Measurements from ENCODE around the gene PRRT2.
"Not testable (repeated sequence)": the region's sequence is repeated elsewhere in the genome, so short reads cannot be mapped to it uniquely, and the experiment has no call there.

The PRRT2 gene

GRCh38 chr16:29790949-29791844 lies 20.8 kb upstream of the PRRT2 start:
- ATAC-seq = peak; percentile 6 to 16

- no peak for ATAC-seq
These were observed 19.9 kb upstream of the PRRT2 start for GRCh38 chr16:29791845-29792807.

- not testable (repeated sequence) for ATAC-seq
These were observed 18.8 kb upstream of the PRRT2 start for GRCh38 chr16:29793153-29793552.

- no peak for ATAC-seq
These were observed 17.7 kb upstream of the PRRT2 start for GRCh38 chr16:29794231-29794710.

GRCh38 chr16:29802416-29802935 lies 9.5 kb upstream of the PRRT2 start:
- ATAC-seq = no peak

GRCh38 chr16:29804020-29804419 lies 8.0 kb upstream of the PRRT2 start:
- ATAC-seq = no peak

- no peak for ATAC-seq
These were observed 7.3 kb upstream of the PRRT2 start for GRCh38 chr16:29804455-29805231.

- peak; percentile 67 to 68 for ATAC-seq
These were observed 6.5 kb upstream of the PRRT2 start for GRCh38 chr16:29805232-29806098.

- no peak for ATAC-seq
These were observed 5.9 kb upstream of the PRRT2 start, which contains the start of gene MAZ for GRCh38 chr16:29806099-29806579. TSS of gene MAZ (plus strand) at chr16:29806529. CDS start at chr16:29806702, 173 bp downstream.

- no peak for ATAC-seq
These were observed 5.2 kb upstream of the PRRT2 start for GRCh38 chr16:29806641-29807425.

- ATAC-seq = peak; percentile 32 to 36
These were observed 4.4 kb upstream of the PRRT2 start for GRCh38 chr16:29807426-29808218.

- ATAC-seq = peak; percentile 5 to 6
These were observed 3.6 kb upstream of the PRRT2 start for GRCh38 chr16:29808219-29808900.

- no peak for ATAC-seq
These were observed 2.8 kb upstream of the PRRT2 start for GRCh38 chr16:29809031-29809747.

GRCh38 chr16:29809850-29810698 lies 1.9 kb upstream of the PRRT2 start:
- ATAC-seq = no peak

- ATAC-seq = no peak
These were observed 1.3 kb upstream of the PRRT2 start for GRCh38 chr16:29810699-29811169.

GRCh38 chr16:29811170-29811895 lies 660 bp upstream of the PRRT2 start:
- peak; percentile 30 to 41 for ATAC-seq
